ENCODE results near the gene AP2A1.

- TF ChIP-seq POLR2A (IDR thresholded peaks at IDR 0.05) (no peak), CTCF (IDR thresholded peaks at IDR 0.05) (no peak)
Observed at GRCh38 chr19:49764341-49764740, 2.5 kb upstream of the AP2A1 start.
